WI38 (cell line): Measurements from ENCODE around the gene GPSM1.
A peak's percentile ranks its signal among the peaks of the same experiment; 100 is the strongest.

Experiments used
- H3K4me3 ChIP-seq: 2 replicates; pipeline ENCODE4 v1.5.1; 2011; ENCODE audit warnings: low read depth, mild to moderate bottlenecking, control low read depth, low read length
- CTCF ChIP-seq: IDR thresholded peaks from 2 replicates; pipeline ENCODE4 v1.5.1; 2012; ENCODE audit warnings: low read depth, mild to moderate bottlenecking, control low read depth, low read length

Gene GPSM1

GRCh38 chr9:136355616-136356557 is 28.5 kb downstream of the GPSM1 start:
- no peak for TF ChIP-seq CTCF
- no peak overlapping the region for H3K4me3 ChIP-seq

GRCh38 chr9:136357202-136357725 is 29.9 kb downstream of the GPSM1 start:
- no peak overlapping the region for H3K4me3 ChIP-seq
- no peak for TF ChIP-seq CTCF

- TF ChIP-seq CTCF: no peak
- H3K4me3 ChIP-seq: no peak overlapping the region
These were observed 30.7 kb downstream of the GPSM1 start for GRCh38 chr9:136358016-136358415.

- TF ChIP-seq CTCF: no peak
These were observed 31.5 kb downstream of the GPSM1 start for GRCh38 chr9:136358888-136359287.

GRCh38 chr9:136359774-136360718 is 32.7 kb downstream of the GPSM1 start:
- TF ChIP-seq CTCF: no peak
- no peak overlapping the region for H3K4me3 ChIP-seq

More at GRCh38 chr9:136358888-136359287, 31.5 kb downstream of the GPSM1 start:
- no peak overlapping the region for H3K4me3 ChIP-seq

GRCh38 chr9:136361047-136361753 is 33.9 kb downstream of the GPSM1 start:
- TF ChIP-seq CTCF: no peak
- peak overlapping the region; percentile 30 for H3K4me3 ChIP-seq
